ENCODE measurements around the gene MAP3K20.

GRCh38 chr2:173252581-173252980, 176.9 kb downstream of the MAP3K20 start:
- TF ChIP-seq CTCF (IDR thresholded peaks at IDR 0.05) (no peak), HMGXB4 (CRISPR knock-in tag; IDR thresholded peaks at IDR 0.05) (no peak), ZNF512 (CRISPR knock-in tag; IDR thresholded peaks at IDR 0.05; ENCODE audit: borderline replicate concordance) (no peak)

All from WTC11 (cell line).